GM06990 (cell line): Measurements from ENCODE around the gene OR51A4.

ENCODE experiments used
- DNase-seq: peaks from one replicate; pipeline ENCODE4 v3.0.0-alpha.2; 2011; ENCODE audit not compliant: insufficient read length; ENCODE audit errors: extremely low read depth
- H3K27me3 ChIP-seq: replicated peaks from 2 replicates; pipeline ENCODE4 v1.6.0; 2011; ENCODE audit warnings: low read length; ENCODE audit not compliant: control insufficient read depth, insufficient read depth
- H3K36me3 ChIP-seq: 2 replicates; pipeline ENCODE4 v1.5.1; 2011; ENCODE audit warnings: low read length; ENCODE audit not compliant: control insufficient read depth, insufficient read depth
- H3K4me3 ChIP-seq: replicated peaks from 2 replicates; pipeline ENCODE4 v1.5.1; 2011; ENCODE audit warnings: low read depth, mild to moderate bottlenecking, control low read depth, low read length
- TF ChIP-seq, protein P1 (sequence below): IDR thresholded peaks from 2 replicates; pipeline ENCODE4 v1.5.1; 2011; ENCODE audit warnings: low read length, control low read depth, mild to moderate bottlenecking, inconsistent platforms; ENCODE audit not compliant: insufficient read depth, poor library complexity, severe bottlenecking

Gene OR51A4, protein sequence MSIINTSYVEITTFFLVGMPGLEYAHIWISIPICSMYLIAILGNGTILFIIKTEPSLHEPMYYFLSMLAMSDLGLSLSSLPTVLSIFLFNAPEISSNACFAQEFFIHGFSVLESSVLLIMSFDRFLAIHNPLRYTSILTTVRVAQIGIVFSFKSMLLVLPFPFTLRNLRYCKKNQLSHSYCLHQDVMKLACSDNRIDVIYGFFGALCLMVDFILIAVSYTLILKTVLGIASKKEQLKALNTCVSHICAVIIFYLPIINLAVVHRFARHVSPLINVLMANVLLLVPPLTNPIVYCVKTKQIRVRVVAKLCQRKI

DNA sequence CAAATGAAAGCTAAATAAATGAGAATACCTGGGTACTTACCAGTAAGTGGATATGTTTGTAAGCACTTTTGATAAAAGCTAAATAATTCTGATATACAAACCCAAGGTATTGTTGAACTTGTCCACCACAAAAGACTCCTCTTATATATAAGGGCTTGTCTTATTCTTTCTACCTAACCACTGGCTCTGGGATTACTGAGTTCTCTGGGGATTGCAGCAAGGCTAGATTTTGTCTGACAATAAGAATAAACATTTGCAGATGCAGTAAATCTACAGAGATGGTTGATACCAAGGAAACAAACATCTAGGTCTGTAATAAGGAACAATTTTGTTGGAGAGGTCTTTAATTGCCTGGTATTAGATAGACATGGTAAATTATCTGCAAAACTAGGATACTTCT, at the start of gene OR51A4:
TSS of gene OR51A4 (minus strand) at position 101 of the 400 bp plus-strand sequence. CDS start 505 bp downstream, outside the sequence.
- Histone ChIP-seq H3K4me3 (no peak within 1 kb of the TSS), H3K27me3 (no peaks in the 10 kb centered on the region), H3K36me3 (no peaks in the 10 kb centered on the region)
- TF ChIP-seq, protein P1, sequence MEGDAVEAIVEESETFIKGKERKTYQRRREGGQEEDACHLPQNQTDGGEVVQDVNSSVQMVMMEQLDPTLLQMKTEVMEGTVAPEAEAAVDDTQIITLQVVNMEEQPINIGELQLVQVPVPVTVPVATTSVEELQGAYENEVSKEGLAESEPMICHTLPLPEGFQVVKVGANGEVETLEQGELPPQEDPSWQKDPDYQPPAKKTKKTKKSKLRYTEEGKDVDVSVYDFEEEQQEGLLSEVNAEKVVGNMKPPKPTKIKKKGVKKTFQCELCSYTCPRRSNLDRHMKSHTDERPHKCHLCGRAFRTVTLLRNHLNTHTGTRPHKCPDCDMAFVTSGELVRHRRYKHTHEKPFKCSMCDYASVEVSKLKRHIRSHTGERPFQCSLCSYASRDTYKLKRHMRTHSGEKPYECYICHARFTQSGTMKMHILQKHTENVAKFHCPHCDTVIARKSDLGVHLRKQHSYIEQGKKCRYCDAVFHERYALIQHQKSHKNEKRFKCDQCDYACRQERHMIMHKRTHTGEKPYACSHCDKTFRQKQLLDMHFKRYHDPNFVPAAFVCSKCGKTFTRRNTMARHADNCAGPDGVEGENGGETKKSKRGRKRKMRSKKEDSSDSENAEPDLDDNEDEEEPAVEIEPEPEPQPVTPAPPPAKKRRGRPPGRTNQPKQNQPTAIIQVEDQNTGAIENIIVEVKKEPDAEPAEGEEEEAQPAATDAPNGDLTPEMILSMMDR: no peak
- DNase-seq: no peak

DNA sequence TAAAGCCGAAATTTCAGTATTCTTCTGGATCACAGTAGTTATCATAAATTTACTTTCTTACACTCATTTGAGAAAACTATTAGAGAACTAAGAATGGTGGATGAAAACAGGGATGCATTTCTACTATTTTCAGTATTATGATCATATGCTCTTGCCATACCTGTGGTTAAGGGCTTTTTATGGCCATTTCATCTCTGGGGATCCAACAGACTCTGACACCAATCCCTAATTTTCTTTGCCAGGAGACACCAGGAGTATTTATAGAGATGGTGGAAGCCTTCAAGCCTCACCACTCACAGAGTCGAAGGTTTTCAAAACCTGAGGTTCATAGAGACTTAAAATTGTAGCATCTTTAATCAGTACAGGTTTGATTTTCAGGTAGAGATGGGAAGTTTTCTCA, 47.1 kb upstream of the OR51A4 start, which contains the start of gene OR51L1:
TSS of gene OR51L1 (plus strand) at position 301 of the 400 bp plus-strand sequence. CDS start 4,132 bp downstream, outside the sequence.
- Histone ChIP-seq H3K27me3 (no peaks in the 10 kb centered on the region), H3K4me3 (no peak within 1 kb of the TSS), H3K36me3 (no peaks in the 10 kb centered on the region)
- TF ChIP-seq, protein P1: no peak
- DNase-seq: no peak

GRCh38 chr11:4991060-4991459, 43.7 kb upstream of the OR51A4 start:
- no peaks in the 10 kb centered on the region for H3K27me3 ChIP-seq
- TF ChIP-seq, protein P1: peak; percentile 41
- H3K36me3 ChIP-seq: no peaks in the 10 kb centered on the region
- DNase-seq: no peak
- H3K4me3 ChIP-seq: no peak overlapping the region

- no peaks in the 10 kb centered on the region for H3K27me3 ChIP-seq
- H3K4me3 ChIP-seq: no peak overlapping the region
- TF ChIP-seq, protein P1: no peak
- H3K36me3 ChIP-seq: no peaks in the 10 kb centered on the region
- DNase-seq: no peak
These were observed 36.4 kb upstream of the OR51A4 start for GRCh38 chr11:4983841-4984240.

DNA sequence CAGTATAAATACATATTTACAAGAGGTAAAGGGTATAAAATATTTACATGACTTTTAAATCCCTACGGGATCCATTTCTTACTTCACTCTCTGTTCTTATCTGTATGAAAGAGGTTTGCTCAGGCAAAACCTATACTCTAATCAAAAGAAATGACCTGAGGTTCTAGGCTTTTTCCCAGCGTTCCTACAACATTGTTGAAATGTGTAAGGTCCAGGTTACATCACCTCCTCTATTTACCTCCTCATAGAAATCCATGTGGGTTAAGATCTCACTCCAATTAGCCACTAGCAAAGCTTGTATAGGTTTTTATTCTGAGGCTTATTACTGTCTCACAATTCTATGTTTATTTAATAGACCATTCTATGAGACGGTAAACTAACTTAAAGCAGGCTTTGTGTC, 35.3 kb upstream of the OR51A4 start:
- no peak overlapping the region for H3K4me3 ChIP-seq
- no peaks in the 10 kb centered on the region for H3K27me3 ChIP-seq
- DNase-seq: no peak
- TF ChIP-seq, protein P1: no peak
- no peaks in the 10 kb centered on the region for H3K36me3 ChIP-seq
